ENCODE results near the gene NPPC.

The NPPC gene

GRCh38 chr2:231931481-231931915 is 5.3 kb upstream of the NPPC start:
- no peak for TF ChIP-seq CTCF (IDR thresholded peaks at IDR 0.05; ENCODE audit: borderline replicate concordance, insufficient read depth, low read depth, low read length)
- H3K4me3 ChIP-seq (ENCODE audit: low read depth, low read length), result no peak overlapping the region

GRCh38 chr2:231930593-231931281 is 4.5 kb upstream of the NPPC start:
- no peak overlapping the region for H3K4me3 ChIP-seq (ENCODE audit: low read depth, low read length)
- no peak for TF ChIP-seq CTCF (IDR thresholded peaks at IDR 0.05; ENCODE audit: borderline replicate concordance, insufficient read depth, low read depth, low read length)

- peak; percentile 80 for TF ChIP-seq CTCF (IDR thresholded peaks at IDR 0.05; ENCODE audit: borderline replicate concordance, insufficient read depth, low read depth, low read length)
- H3K4me3 ChIP-seq (ENCODE audit: low read depth, low read length), result no peak overlapping the region
These were observed 3.9 kb upstream of the NPPC start for GRCh38 chr2:231929961-231930592.

GRCh38 chr2:231928901-231929725 is 2.9 kb upstream of the NPPC start:
- TF ChIP-seq CTCF (IDR thresholded peaks at IDR 0.05; ENCODE audit: borderline replicate concordance, insufficient read depth, low read depth, low read length), result no peak
- H3K4me3 ChIP-seq (ENCODE audit: low read depth, low read length), result no peak overlapping the region

GRCh38 chr2:231928481-231928880 is 2.3 kb upstream of the NPPC start:
- TF ChIP-seq CTCF (IDR thresholded peaks at IDR 0.05; ENCODE audit: borderline replicate concordance, insufficient read depth, low read depth, low read length), result no peak
- no peak overlapping the region for H3K4me3 ChIP-seq (ENCODE audit: low read depth, low read length)

GRCh38 chr2:231927566-231927890 is 1.3 kb upstream of the NPPC start:
- H3K4me3 ChIP-seq (ENCODE audit: low read depth, low read length), result no peak overlapping the region
- TF ChIP-seq CTCF (IDR thresholded peaks at IDR 0.05; ENCODE audit: borderline replicate concordance, insufficient read depth, low read depth, low read length), result no peak

Data from GM12875 (cell line).